Hepatocyte (in vitro differentiated cells): ENCODE data around the gene CSRP1.

ENCODE experiments used
- EZH2 ChIP-seq: fragments of 200-600 bp; sonication (generic); IDR thresholded peaks from 2 replicates; pipeline ENCODE4 v1.6.1; 2016; ENCODE audit warnings: antibody characterized with exemption, mild to moderate bottlenecking, borderline replicate concordance
- EZH2phosphoT487 ChIP-seq: fragments of 200-600 bp; sonication (generic); IDR thresholded peaks from one replicate; pipeline ENCODE4 v1.6.1; 2018; ENCODE audit warnings: antibody characterized with exemption, mild to moderate bottlenecking, low read depth, moderate library complexity; ENCODE audit not compliant: unreplicated experiment, severe bottlenecking
- TF ChIP-seq, protein P1 (sequence below): fragments of 200-600 bp; sonication (generic); IDR thresholded peaks from 2 replicates; pipeline ENCODE4 v1.5.1; 2016; ENCODE audit warnings: antibody characterized with exemption, mild to moderate bottlenecking; ENCODE audit not compliant: poor library complexity

DNA sequence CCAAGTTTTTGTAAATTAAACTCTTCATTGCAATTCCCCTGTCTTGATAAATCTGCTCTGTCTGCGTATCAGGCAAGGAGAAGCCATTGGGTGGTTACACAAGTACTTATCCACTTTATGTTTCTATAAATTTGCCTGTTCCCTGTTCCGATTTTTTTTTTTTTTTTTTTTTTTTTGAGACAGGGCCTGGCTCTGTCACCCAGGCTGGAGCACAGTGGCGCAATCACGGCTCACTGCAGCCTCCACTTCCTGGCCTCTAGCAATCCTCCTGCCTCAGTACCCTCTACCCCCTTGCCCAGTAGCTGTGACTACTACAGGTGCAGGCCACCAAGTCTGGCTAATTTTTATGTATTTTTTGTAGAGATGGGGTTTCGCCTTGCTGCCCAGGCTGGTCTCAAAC, 11.1 kb upstream of the CSRP1 start:
- TF ChIP-seq, protein P1, sequence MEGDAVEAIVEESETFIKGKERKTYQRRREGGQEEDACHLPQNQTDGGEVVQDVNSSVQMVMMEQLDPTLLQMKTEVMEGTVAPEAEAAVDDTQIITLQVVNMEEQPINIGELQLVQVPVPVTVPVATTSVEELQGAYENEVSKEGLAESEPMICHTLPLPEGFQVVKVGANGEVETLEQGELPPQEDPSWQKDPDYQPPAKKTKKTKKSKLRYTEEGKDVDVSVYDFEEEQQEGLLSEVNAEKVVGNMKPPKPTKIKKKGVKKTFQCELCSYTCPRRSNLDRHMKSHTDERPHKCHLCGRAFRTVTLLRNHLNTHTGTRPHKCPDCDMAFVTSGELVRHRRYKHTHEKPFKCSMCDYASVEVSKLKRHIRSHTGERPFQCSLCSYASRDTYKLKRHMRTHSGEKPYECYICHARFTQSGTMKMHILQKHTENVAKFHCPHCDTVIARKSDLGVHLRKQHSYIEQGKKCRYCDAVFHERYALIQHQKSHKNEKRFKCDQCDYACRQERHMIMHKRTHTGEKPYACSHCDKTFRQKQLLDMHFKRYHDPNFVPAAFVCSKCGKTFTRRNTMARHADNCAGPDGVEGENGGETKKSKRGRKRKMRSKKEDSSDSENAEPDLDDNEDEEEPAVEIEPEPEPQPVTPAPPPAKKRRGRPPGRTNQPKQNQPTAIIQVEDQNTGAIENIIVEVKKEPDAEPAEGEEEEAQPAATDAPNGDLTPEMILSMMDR: no peak
- TF ChIP-seq EZH2 (no peak), EZH2phosphoT487 (no peak)
